ENCODE data around the gene CCDC112.

DNA sequence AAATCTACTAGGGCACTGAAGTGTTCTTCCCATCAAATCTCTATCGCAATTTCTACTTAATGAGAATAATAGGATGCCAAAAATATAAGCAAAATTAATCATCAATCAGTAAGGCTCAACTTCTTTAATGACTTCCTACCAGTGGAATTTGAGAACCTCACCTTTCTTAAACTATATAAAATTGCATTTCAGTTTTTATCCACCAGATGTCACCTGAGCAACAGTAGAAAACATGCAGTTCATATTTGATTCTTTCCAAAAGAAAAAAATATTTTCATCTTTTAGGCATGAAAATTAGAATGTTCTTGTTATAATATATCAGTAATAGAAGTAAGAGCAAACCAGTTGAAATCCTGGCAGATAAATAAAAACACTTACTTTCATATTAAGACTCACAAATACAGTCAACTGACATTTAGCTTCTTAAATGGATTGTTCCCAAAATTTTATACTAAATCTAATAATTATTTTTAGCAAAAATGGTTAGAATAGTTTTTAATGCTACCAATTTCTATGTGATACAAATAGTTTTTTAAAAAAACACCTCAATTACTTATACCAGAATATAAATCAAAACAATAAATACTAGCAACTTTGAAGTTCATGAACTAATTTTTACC lies 13.4 kb upstream of the CCDC112 start:
- TF ChIP-seq GATA2 (IDR thresholded peaks at IDR 0.05; ENCODE audit: low read depth, low read length): no peak
- no peak for TF ChIP-seq GATA3 (IDR thresholded peaks at IDR 0.05; ENCODE audit: low read depth, low read length)

Measured in SH-SY5Y (cell line).